WTC11 (cell line): ENCODE measurements around the gene CREG2. TPM values are rescaled to one million over a fixed set of nuclear protein-coding genes. Genes with fewer than 3 reads are reported as not detected.
A peak's percentile ranks its signal among the peaks of the same experiment; 100 is the strongest.

Experiments
- ATAC-seq: fragments of 200-7000 bp; cut with Tn5 transposase; 2 replicates; pipeline ENCODE4 v1.10.0; 2021; ENCODE audit warnings: mild to moderate bottlenecking, moderate library complexity
- CTCF ChIA-PET: fragments of 300-600 bp; sonication (Branson Sonifier 250); formaldehyde crosslinking; loops from one replicate; lab custom pipeline; 2021; ENCODE audit warnings: antibody characterized with exemption; lab: Charles Lee
- POLR2A ChIA-PET: fragments of 350-600 bp; sonication (Branson Sonifier 250); formaldehyde crosslinking; loops from one replicate; lab custom pipeline; 2021; ENCODE audit warnings: antibody characterized with exemption; lab: Charles Lee
- DNase-seq: peaks from one replicate; pipeline ENCODE4 v3.0.0; 2021; ENCODE audit warnings: low spot score
- H3K27ac Mint-ChIP-seq: 2 replicates; pipeline ENCODE4 v1.8.0; 2021; ENCODE audit warnings: mixed read lengths
- H3K27me3 Mint-ChIP-seq: 2 replicates; pipeline ENCODE4 v1.8.0; 2021; ENCODE audit warnings: low read depth, mild to moderate bottlenecking, moderate library complexity, mixed read lengths
- H3K36me3 Mint-ChIP-seq: 2 replicates; pipeline ENCODE4 v1.8.0; 2021; ENCODE audit warnings: mixed read lengths
- H3K4me1 Mint-ChIP-seq: 2 replicates; pipeline ENCODE4 v1.8.0; 2022; ENCODE audit warnings: mixed read lengths
- H3K4me3 Mint-ChIP-seq: 2 replicates; pipeline ENCODE4 v1.8.0; 2021; ENCODE audit warnings: mild to moderate bottlenecking, moderate library complexity, mixed read lengths
- H3K9me3 Mint-ChIP-seq: 2 replicates; pipeline ENCODE4 v1.8.0; 2021; ENCODE audit warnings: mixed read lengths
- CBFB ChIP-seq: sonication (generic); formaldehyde crosslinking; IDR thresholded peaks from 2 replicates; pipeline ENCODE4 v1.8.1; 2022; ENCODE audit warnings: mild to moderate bottlenecking, low read depth, missing genetic modification reagents
- CREB1 ChIP-seq: sonication (generic); formaldehyde crosslinking; IDR thresholded peaks from 2 replicates; pipeline ENCODE4 v1.8.0; 2023; ENCODE audit warnings: mild to moderate bottlenecking, missing genetic modification reagents
- E2F4 ChIP-seq: sonication (generic); formaldehyde crosslinking; IDR thresholded peaks from 2 replicates; pipeline ENCODE4 v1.8.1; 2022; ENCODE audit warnings: low read depth, mild to moderate bottlenecking, moderate library complexity, missing genetic modification reagents, borderline replicate concordance
- EMX1 ChIP-seq: fragments of 250-450 bp; sonication (Bioruptor Pico); IDR thresholded peaks from 2 replicates; pipeline ENCODE4 v1.8.0; 2021; ENCODE audit warnings: mild to moderate bottlenecking
- ETV6 ChIP-seq: sonication (generic); formaldehyde crosslinking; IDR thresholded peaks from 2 replicates; pipeline ENCODE4 v1.8.1; 2022; ENCODE audit warnings: mild to moderate bottlenecking, missing genetic modification reagents
- FOXJ3 ChIP-seq: sonication (generic); formaldehyde crosslinking; IDR thresholded peaks from 2 replicates; pipeline ENCODE4 v1.9.0; 2021; ENCODE audit warnings: missing genetic modification reagents, mild to moderate bottlenecking, borderline replicate concordance
- FOXK1 ChIP-seq: sonication (generic); formaldehyde crosslinking; IDR thresholded peaks from 2 replicates; pipeline ENCODE4 v1.8.0; 2022; ENCODE audit warnings: mild to moderate bottlenecking, moderate library complexity, missing genetic modification reagents
- GABPB1 ChIP-seq: sonication (generic); formaldehyde crosslinking; IDR thresholded peaks from 2 replicates; pipeline ENCODE4 v1.8.1; 2023; ENCODE audit warnings: mild to moderate bottlenecking, missing genetic modification reagents
- GTF2I ChIP-seq: fragments of 250-450 bp; sonication (Bioruptor Pico); conservative IDR thresholded peaks from 2 replicates; pipeline ENCODE4 v1.4.0; 2021; ENCODE audit warnings: mild to moderate bottlenecking
- HMGXB4 ChIP-seq: sonication (generic); formaldehyde crosslinking; IDR thresholded peaks from 2 replicates; pipeline ENCODE4 v1.8.1; 2023; ENCODE audit warnings: mild to moderate bottlenecking, moderate library complexity, missing genetic modification reagents
- MAX ChIP-seq: sonication (generic); formaldehyde crosslinking; IDR thresholded peaks from 2 replicates; pipeline ENCODE4 v1.8.0; 2022; ENCODE audit warnings: mild to moderate bottlenecking, missing genetic modification reagents
- MLX ChIP-seq: sonication (generic); formaldehyde crosslinking; IDR thresholded peaks from 2 replicates; pipeline ENCODE4 v1.8.1; 2023; ENCODE audit warnings: mild to moderate bottlenecking, missing genetic modification reagents, moderate library complexity
- NFE2L1 ChIP-seq: sonication (generic); formaldehyde crosslinking; IDR thresholded peaks from 2 replicates; pipeline ENCODE4 v1.8.1; 2023; ENCODE audit warnings: missing genetic modification reagents
- NR2C2 ChIP-seq: sonication (generic); formaldehyde crosslinking; IDR thresholded peaks from 2 replicates; pipeline ENCODE4 v1.8.0; 2022; ENCODE audit warnings: mild to moderate bottlenecking, missing genetic modification reagents
- SMAD3 ChIP-seq: sonication (generic); formaldehyde crosslinking; IDR thresholded peaks from 2 replicates; pipeline ENCODE4 v1.8.0; 2022; ENCODE audit warnings: missing genetic modification reagents, mild to moderate bottlenecking, borderline replicate concordance
- TEAD1 ChIP-seq: sonication (generic); formaldehyde crosslinking; IDR thresholded peaks from 2 replicates; pipeline ENCODE4 v1.8.0; 2022; ENCODE audit warnings: mild to moderate bottlenecking, missing genetic modification reagents
- ZBTB21 ChIP-seq: sonication (generic); formaldehyde crosslinking; IDR thresholded peaks from 2 replicates; pipeline ENCODE4 v1.8.1; 2023; ENCODE audit warnings: mild to moderate bottlenecking, missing genetic modification reagents, borderline replicate concordance
- ZNF263 ChIP-seq: sonication (generic); formaldehyde crosslinking; IDR thresholded peaks from 2 replicates; pipeline ENCODE4 v1.8.1; 2022; ENCODE audit warnings: low read depth, mild to moderate bottlenecking, moderate library complexity, missing genetic modification reagents
- ZNF281 ChIP-seq: sonication (generic); formaldehyde crosslinking; IDR thresholded peaks from 2 replicates; pipeline ENCODE4 v1.8.0; 2023; ENCODE audit warnings: mild to moderate bottlenecking, missing genetic modification reagents
- ZNF532 ChIP-seq: fragments of 250-450 bp; sonication (Bioruptor Pico); IDR thresholded peaks from 2 replicates; pipeline ENCODE4 v1.9.0; 2021; ENCODE audit warnings: mild to moderate bottlenecking, borderline replicate concordance
- ZNF671 ChIP-seq: fragments of 250-450 bp; sonication (Bioruptor Pico); IDR thresholded peaks from 2 replicates; pipeline ENCODE4 v1.8.0; 2021; ENCODE audit warnings: mild to moderate bottlenecking
- total RNA-seq: library from RNA; stranded (reverse); gene quantifications from 3 replicates; pipeline ENCODE4 v1.2.3, GENCODE V29; 2021

The CREG2 gene
- total RNA-seq, 1 experiment from 2014 or later, result 1.6 TPM

- H3K27me3 Mint-ChIP-seq, result no peaks in the 10 kb centered on the region; the same call in 1 of the 2 replicates
- H3K4me3 Mint-ChIP-seq, result no peak overlapping the region
- CTCF ChIA-PET, result interaction anchor here (1.0 to 2.3 kb wide), 5 partner anchors 51 to 120 kb away, joined by 3 to 8 read pairs (median 4); no protein-coding TSS in a partner anchor
- ATAC-seq, result no peak
- DNase-seq, result no peak
- no peaks in the 10 kb centered on the region for H3K9me3 Mint-ChIP-seq
- no peak for TF ChIP-seq MAX (CRISPR knock-in tag)
- no peak for TF ChIP-seq CBFB (CRISPR knock-in tag)
- no peak for TF ChIP-seq EMX1 (CRISPR knock-in tag)
- TF ChIP-seq E2F4 (CRISPR knock-in tag), result no peak
- POLR2A ChIA-PET, result no interaction called here
- H3K27ac Mint-ChIP-seq, result no peak overlapping the region
- H3K36me3 Mint-ChIP-seq, result no peaks in the 10 kb centered on the region
- peaks cover 26% of the 10 kb centered on the region for H3K4me1 Mint-ChIP-seq
Observed at GRCh38 chr2:101401326-101401665, 14.0 kb upstream of the CREG2 start.

GRCh38 chr2:101400506-101401325, 13.4 kb upstream of the CREG2 start:
- no peak for TF ChIP-seq FOXJ3 (CRISPR knock-in tag)
- no peak for TF ChIP-seq ZNF671 (CRISPR knock-in tag)
- TF ChIP-seq HMGXB4 (CRISPR knock-in tag), result no peak
- no peak for TF ChIP-seq ZBTB21 (CRISPR knock-in tag)
- no peak for TF ChIP-seq ZNF281
- no peak for TF ChIP-seq GTF2I (CRISPR knock-in tag)
- TF ChIP-seq CREB1 (CRISPR knock-in tag), result no peak
- no peak for TF ChIP-seq ZNF263 (CRISPR knock-in tag)
- no peak for TF ChIP-seq TEAD1 (CRISPR knock-in tag)
- TF ChIP-seq, all 79 proteins: peak for 0
- ATAC-seq (peak; percentile 60), DNase-seq (no peak)
- CTCF ChIA-PET, result interaction anchor here (1.0 to 2.3 kb wide), 7 partner anchors 8 to 120 kb away, joined by 3 to 8 read pairs (median 4); no protein-coding TSS in a partner anchor
- no peak overlapping the region for H3K27ac Mint-ChIP-seq
- no peak overlapping the region for H3K4me3 Mint-ChIP-seq
- H3K27me3 Mint-ChIP-seq, result no peaks in the 10 kb centered on the region; the same call in 1 of the 2 replicates
- no peaks in the 10 kb centered on the region for H3K9me3 Mint-ChIP-seq
- H3K36me3 Mint-ChIP-seq, result no peaks in the 10 kb centered on the region
- H3K4me1 Mint-ChIP-seq, result peaks cover 23% of the 10 kb centered on the region
- POLR2A ChIA-PET, result no interaction called here

GRCh38 chr2:101400048-101400447, 12.7 kb upstream of the CREG2 start:
- ChIA-PET POLR2A (no interaction called here), CTCF (interaction anchor here (1.2 to 3.0 kb wide), 5 partner anchors 9 to 58 kb away, joined by 3 to 13 read pairs (median 6); no protein-coding TSS in a partner anchor)
- Mint-ChIP-seq H3K36me3 (no peaks in the 10 kb centered on the region), H3K9me3 (no peaks in the 10 kb centered on the region), H3K27me3 (no peaks in the 10 kb centered on the region; the same call in 1 of the 2 replicates), H3K27ac (no peak overlapping the region), H3K4me1 (peaks cover 23% of the 10 kb centered on the region), H3K4me3 (no peak overlapping the region)
- ATAC-seq (peak; percentile 13; the same call in 1 of the 2 replicates), DNase-seq (no peak)
- no peak for TF ChIP-seq ETV6 (CRISPR knock-in tag)
- no peak for TF ChIP-seq ZNF532 (CRISPR knock-in tag)
- no peak for TF ChIP-seq NFE2L1
- no peak for TF ChIP-seq GABPB1
- TF ChIP-seq ZNF263 (CRISPR knock-in tag), result no peak
- no peak for TF ChIP-seq NR2C2 (CRISPR knock-in tag)
- TF ChIP-seq MLX (CRISPR knock-in tag), result no peak
- no peak for TF ChIP-seq FOXK1 (CRISPR knock-in tag)
- TF ChIP-seq SMAD3 (CRISPR knock-in tag), result no peak
- no peak for TF ChIP-seq CBFB (CRISPR knock-in tag)
